Stimulated activated naive CD8-positive, alpha-beta T cell treated with anti-CD3 and anti-CD28 coated beads, Interleukin-15, amount 100 ng/mL, for 72 hours (primary cell): ENCODE measurements around the gene F5.
A peak's percentile ranks its signal among the peaks of the same experiment; 100 is the strongest.
"Not testable (repeated sequence)": the region's sequence is repeated elsewhere in the genome, so short reads cannot be mapped to it uniquely, and the experiment has no call there.

Experiments
- ATAC-seq: fragments of 150-1000 bp; cut with Tn5 transposase; 2 replicates; pipeline ENCODE4 v1.10.0; 2021; ENCODE audit warnings: mild to moderate bottlenecking, moderate library complexity
- DNase-seq, 2 donors: peaks; one replicate each; pipeline ENCODE4 v3.0.0; 2021 to 2022
- H3K27ac Mint-ChIP-seq, 2 donors: one replicate each; pipeline ENCODE4 v1.8.0; 2022; ENCODE audit warnings: mild to moderate bottlenecking in 2 of 2, mixed read lengths in 2 of 2, moderate library complexity in 2 of 2
- H3K27me3 Mint-ChIP-seq: one replicate; pipeline ENCODE4 v1.8.0; 2022; ENCODE audit warnings: mixed read lengths
- H3K4me1 Mint-ChIP-seq: one replicate; pipeline ENCODE4 v1.8.0; 2022; ENCODE audit warnings: mild to moderate bottlenecking, mixed read lengths
- H3K4me3 Mint-ChIP-seq, 2 donors: one replicate each; pipeline ENCODE4 v1.8.0; 2022; ENCODE audit warnings: mild to moderate bottlenecking in 2 of 2, mixed read lengths in 2 of 2, moderate library complexity in 1 of 2
- H3K9me3 Mint-ChIP-seq, 2 donors: one replicate each; pipeline ENCODE4 v1.8.0; 2022; ENCODE audit warnings: mixed read lengths in 2 of 2

The F5 gene

DNA sequence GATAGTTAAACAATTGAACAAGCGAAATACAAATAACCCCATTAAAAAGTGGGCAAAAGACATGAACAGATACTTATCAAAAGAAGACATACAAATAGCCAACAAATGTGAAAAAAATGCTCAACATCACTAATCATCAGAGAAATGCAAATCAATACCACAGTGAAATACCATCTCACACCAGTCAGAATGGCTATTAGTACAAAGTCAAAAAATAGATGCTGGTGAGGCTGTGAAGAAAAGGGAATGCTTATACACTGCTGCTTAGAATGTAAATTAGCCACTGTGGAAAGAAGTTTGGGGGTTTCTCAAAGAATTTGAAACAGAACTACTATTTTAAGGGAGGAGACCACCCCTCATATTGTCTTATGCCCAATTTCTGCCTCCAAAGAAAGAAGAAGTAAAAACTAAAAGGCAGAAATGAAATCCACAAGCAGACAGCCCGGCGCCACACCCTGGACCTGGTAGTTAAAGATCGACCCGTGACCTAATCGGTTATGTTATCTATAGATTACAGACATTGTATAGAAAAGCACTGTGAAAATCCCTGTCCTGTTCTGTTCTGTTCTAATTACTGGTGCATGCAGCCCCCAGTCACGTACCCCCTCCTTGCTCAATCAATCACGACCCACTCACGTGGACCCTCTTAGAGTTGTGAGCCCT is 52.6 kb downstream of the F5 start:
- not testable (repeated sequence) for H3K27me3 Mint-ChIP-seq

DNA sequence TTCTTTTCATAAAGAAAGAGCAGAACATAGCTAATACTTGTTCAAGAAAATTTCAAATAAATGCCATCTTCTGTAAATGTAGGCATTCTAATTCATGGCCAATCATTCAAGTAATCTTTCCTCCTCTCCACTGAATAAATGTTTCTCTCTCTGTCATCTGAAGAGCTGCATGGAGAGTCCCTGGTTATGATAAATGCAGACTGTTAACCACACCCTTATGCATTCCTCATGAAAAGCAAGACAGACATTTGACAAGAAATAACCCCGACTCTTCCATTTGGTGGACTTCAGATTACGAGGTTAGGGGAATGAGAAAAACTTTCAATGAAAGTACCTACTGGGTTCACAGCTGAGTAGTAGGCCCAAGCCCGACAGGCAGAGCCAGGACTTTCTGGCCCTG is 55.8 kb downstream of the F5 start:
- H3K4me3 Mint-ChIP-seq: no peak overlapping the region
- DNase-seq (no peak), ATAC-seq (no peak)
- peaks cover 10% of the 10 kb centered on the region for H3K4me1 Mint-ChIP-seq
- no peaks in the 10 kb centered on the region for H3K27me3 Mint-ChIP-seq
- H3K9me3 Mint-ChIP-seq: no peaks in the 10 kb centered on the region
- no peak overlapping the region for H3K27ac Mint-ChIP-seq

More for the DNA sequence above, 52.6 kb downstream of the F5 start:
- ATAC-seq, DNase-seq, H3K9me3 Mint-ChIP-seq, H3K4me1 Mint-ChIP-seq, H3K27ac Mint-ChIP-seq, H3K4me3 Mint-ChIP-seq: not testable (repeated sequence)

- H3K4me3 Mint-ChIP-seq: no peak overlapping the region
- no peak for ATAC-seq
- H3K4me1 Mint-ChIP-seq: peaks cover 10% of the 10 kb centered on the region
- no peaks in the 10 kb centered on the region for H3K27me3 Mint-ChIP-seq
- peak overlapping the region in 1 of 2 donors; percentile 47 for H3K27ac Mint-ChIP-seq
- no peaks in the 10 kb centered on the region for H3K9me3 Mint-ChIP-seq
- no peak for DNase-seq
Observed at GRCh38 chr1:169529068-169529642, 57.1 kb downstream of the F5 start.

GRCh38 chr1:169528215-169529067 is 57.8 kb downstream of the F5 start:
- H3K4me1 Mint-ChIP-seq: peaks cover 10% of the 10 kb centered on the region
- no peak overlapping the region for H3K4me3 Mint-ChIP-seq
- ATAC-seq (no peak), DNase-seq (no peak)
- no peaks in the 10 kb centered on the region for H3K9me3 Mint-ChIP-seq
- H3K27ac Mint-ChIP-seq: peak overlapping the region in 1 of 2 donors; percentile 47
- H3K27me3 Mint-ChIP-seq: no peaks in the 10 kb centered on the region

DNA sequence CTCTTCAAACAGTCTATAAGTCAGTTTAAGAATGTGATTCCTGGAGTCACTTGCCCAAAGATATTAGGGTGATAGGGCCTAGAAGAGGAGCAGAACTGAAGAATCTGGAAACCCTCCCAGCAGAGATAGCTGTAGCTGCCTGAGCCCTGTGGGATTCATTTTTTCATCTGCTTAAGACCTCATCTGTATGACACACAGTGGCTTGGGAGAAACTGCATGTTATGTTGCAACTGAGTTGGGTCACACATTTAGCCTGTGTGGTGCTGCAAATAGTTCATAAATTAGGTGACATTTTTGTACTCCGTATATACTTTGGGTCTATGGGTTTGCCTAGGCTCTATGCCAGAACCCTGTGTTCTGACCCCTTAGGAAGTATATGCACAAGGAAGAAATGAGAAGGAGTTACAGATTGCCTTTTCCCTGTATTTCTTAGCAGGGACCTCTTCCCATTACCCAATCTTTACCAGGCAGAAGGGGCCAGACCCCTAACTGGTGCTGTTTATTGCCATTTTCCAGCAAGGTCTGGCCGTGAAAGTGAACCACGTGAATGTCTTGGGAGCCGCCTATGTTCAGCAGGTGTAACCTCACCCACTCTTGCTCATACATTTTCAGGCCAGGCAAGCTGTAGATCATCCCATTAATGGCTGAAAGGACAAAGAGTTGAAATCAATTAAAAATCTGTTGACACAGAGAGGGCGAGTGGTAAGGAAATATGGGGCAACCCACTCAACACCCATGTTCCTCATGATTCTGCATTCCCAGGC is 58.6 kb downstream of the F5 start:
- no peak for ATAC-seq
- Mint-ChIP-seq H3K27me3 (no peaks in the 10 kb centered on the region), H3K4me1 (peaks cover 10% of the 10 kb centered on the region), H3K4me3 (no peak overlapping the region), H3K27ac (no peak overlapping the region), H3K9me3 (no peaks in the 10 kb centered on the region)
- DNase-seq: no peak

DNA sequence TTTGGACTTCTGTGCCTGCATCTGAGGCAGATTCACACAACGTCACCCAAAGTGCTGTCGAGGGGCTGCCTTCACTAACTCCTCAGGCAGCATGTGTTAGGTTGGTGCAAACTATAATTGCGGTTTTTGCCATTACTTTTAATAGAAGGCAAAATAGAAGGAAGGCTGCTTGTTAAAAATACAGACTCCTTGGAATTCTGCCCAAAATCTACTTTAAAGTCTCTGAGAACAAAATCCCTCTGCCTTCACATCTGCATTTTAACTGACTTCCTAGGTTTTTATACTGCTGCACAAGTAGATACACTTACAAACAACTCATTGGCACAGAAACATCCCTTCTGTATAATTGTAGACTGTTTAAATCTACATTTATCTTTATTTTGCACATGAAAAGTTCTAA is 59.3 kb downstream of the F5 start:
- Mint-ChIP-seq H3K27ac (no peak overlapping the region), H3K4me1 (peaks cover 10% of the 10 kb centered on the region), H3K9me3 (no peaks in the 10 kb centered on the region), H3K4me3 (no peak overlapping the region), H3K27me3 (no peaks in the 10 kb centered on the region)
- no peak for ATAC-seq
- DNase-seq: no peak

GRCh38 chr1:169526120-169526832 is 60.0 kb downstream of the F5 start:
- no peaks in the 10 kb centered on the region for H3K9me3 Mint-ChIP-seq
- no peak for ATAC-seq
- no peak overlapping the region for H3K27ac Mint-ChIP-seq
- H3K4me3 Mint-ChIP-seq: no peak overlapping the region
- H3K4me1 Mint-ChIP-seq: peaks cover 10% of the 10 kb centered on the region
- no peak for DNase-seq
- H3K27me3 Mint-ChIP-seq: no peaks in the 10 kb centered on the region

DNA sequence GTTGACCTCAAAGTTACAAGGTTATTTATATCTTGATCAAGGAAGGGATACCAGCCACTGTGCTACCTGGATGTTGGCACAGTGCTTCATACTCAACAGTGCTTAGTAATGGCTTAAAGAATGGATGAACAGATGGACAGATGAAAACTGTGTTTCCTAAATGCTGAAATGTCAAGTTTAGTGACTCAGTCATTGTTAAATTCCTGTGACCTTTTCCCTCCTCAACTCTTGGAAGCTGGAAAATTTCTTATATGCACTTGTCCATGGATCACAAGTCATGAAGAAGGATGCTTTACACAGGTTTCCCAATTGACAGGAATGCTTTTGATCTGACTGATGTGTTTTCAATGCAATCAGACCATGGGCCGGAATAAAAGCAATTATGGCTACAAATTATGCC is 60.9 kb downstream of the F5 start:
- Mint-ChIP-seq H3K4me1 (peaks cover 10% of the 10 kb centered on the region), H3K27me3 (no peaks in the 10 kb centered on the region), H3K9me3 (no peaks in the 10 kb centered on the region), H3K27ac (no peak overlapping the region), H3K4me3 (no peak overlapping the region)
- ATAC-seq: no peak
- DNase-seq: no peak

GRCh38 chr1:169523904-169524303 is 62.4 kb downstream of the F5 start:
- Mint-ChIP-seq H3K9me3 (no peaks in the 10 kb centered on the region), H3K27ac (peak overlapping the region in 1 of 2 donors; percentile 9), H3K4me1 (peaks cover 4% of the 10 kb centered on the region), H3K27me3 (no peaks in the 10 kb centered on the region), H3K4me3 (no peak overlapping the region)
- ATAC-seq (no peak), DNase-seq (no peak)

- Mint-ChIP-seq H3K9me3 (no peaks in the 10 kb centered on the region), H3K4me1 (no peaks in the 10 kb centered on the region), H3K27me3 (no peaks in the 10 kb centered on the region), H3K27ac (no peak overlapping the region), H3K4me3 (no peak overlapping the region)
- DNase-seq (no peak), ATAC-seq (no peak)
Observed at GRCh38 chr1:169521226-169521625, 65.1 kb downstream of the F5 start.

DNA sequence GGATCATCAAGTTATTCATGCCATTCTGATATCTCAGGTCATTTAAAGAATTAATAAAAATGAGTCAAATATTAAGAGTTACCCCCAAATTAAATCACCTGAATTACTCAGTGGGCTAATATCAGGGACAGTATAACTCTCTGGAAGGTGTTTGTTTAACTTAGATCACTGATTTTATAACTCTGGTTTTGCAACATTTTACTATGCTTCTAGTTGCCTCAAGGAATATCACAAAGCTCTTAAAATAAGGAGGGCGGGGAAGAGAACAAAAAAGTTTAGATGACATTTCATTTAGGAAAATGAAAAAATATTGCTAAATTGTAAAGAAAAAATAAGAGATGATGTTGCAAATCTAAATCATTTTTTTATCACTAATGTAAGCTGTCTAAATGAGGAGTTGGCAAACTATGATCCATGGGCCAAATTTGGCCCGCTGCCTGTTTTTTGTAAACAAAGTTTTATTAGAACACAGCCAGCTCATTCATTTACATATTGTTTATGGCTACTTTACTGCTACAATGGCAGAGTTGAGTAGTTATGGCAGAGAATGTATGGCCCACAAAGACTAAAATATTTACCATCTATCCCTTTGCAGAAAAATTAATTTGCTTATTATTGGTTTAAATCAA is 68.6 kb downstream of the F5 start:
- H3K27me3 Mint-ChIP-seq: no peaks in the 10 kb centered on the region
- H3K9me3 Mint-ChIP-seq: no peaks in the 10 kb centered on the region

DNA sequence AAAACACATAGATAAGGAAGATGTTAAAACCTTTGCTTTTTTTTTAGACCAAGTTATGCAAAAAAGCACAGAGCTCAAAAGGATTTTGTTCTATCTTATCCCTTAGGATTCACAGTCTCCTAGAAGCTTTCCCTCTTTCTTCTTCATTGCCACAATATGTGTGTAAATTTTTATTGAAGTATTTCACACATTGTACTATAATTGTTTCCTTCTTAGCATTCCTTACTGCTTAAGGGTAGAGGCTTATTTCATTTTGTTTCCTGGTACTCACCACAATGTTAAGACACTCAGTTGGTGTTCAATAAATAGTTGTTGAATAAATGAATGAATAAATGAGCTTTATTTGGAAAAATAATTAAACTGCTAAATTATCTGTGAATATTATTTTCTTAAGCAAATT is 70.6 kb downstream of the F5 start:
- Mint-ChIP-seq H3K27ac (no peak overlapping the region), H3K4me1 (no peaks in the 10 kb centered on the region), H3K4me3 (no peak overlapping the region), H3K9me3 (no peaks in the 10 kb centered on the region), H3K27me3 (no peaks in the 10 kb centered on the region)
- no peak for DNase-seq
- no peak for ATAC-seq

More for the DNA sequence above, 68.6 kb downstream of the F5 start:
- H3K4me1 Mint-ChIP-seq: no peaks in the 10 kb centered on the region
- H3K27ac Mint-ChIP-seq: no peak overlapping the region
- DNase-seq: no peak
- no peak for ATAC-seq
- no peak overlapping the region for H3K4me3 Mint-ChIP-seq

- H3K4me1 Mint-ChIP-seq: no peaks in the 10 kb centered on the region
- no peak overlapping the region for H3K27ac Mint-ChIP-seq
- H3K27me3 Mint-ChIP-seq: no peaks in the 10 kb centered on the region
- DNase-seq (no peak), ATAC-seq (no peak)
- no peaks in the 10 kb centered on the region for H3K9me3 Mint-ChIP-seq
- H3K4me3 Mint-ChIP-seq: no peak overlapping the region
Observed at GRCh38 chr1:169514566-169515270, 71.6 kb downstream of the F5 start.

DNA sequence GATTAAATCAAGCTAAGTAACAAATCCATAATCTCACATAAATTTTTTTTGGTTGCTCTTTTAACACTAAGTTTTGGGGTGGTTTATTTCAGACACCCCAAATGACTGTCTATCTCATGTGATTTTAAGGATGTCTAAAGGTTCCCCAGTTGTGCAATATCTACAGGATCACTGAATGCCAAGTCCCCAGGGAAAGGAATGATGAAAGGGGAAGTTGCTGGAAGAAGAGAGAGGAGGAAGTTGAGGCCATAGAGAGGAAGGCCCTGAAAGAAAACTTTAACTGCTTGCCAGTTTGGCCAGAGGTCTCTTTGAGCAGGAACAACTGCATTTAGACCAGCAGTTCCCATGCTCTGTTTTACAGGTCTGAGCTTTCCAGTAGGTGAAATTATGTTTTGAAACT is 73.1 kb downstream of the F5 start:
- no peak for ATAC-seq
- DNase-seq: no peak
- Mint-ChIP-seq H3K27ac (no peak overlapping the region), H3K4me3 (no peak overlapping the region), H3K9me3 (no peaks in the 10 kb centered on the region), H3K27me3 (no peaks in the 10 kb centered on the region), H3K4me1 (no peaks in the 10 kb centered on the region)
